Left lung (tissue), 10 donors: Measurements from ENCODE around the gene BHLHE41. TPM values are rescaled to one million over a fixed set of nuclear protein-coding genes. Genes with fewer than 3 reads are reported as not detected.

ENCODE experiments used
- ATAC-seq: fragments of 200-7000 bp; cut with Tn5 transposase; one replicate; pipeline ENCODE4 v1.9.1; 2020; ENCODE audit warnings: moderate library complexity
- DNase-seq, 4 donors: peaks; one replicate each; pipeline ENCODE4 v3.0.0-alpha.2; 2013 to 2020
- H3K27ac ChIP-seq, 2 donors: fragments of 200-600 bp; sonication (generic) in 1 of 2; one replicate each; pipeline versions ENCODE4 v1.5.0 to v1.8.0; 2020 to 2021
- H3K27me3 ChIP-seq, 2 donors: fragments of 200-600 bp; sonication (generic) in 1 of 2; one replicate each; pipeline versions ENCODE4 v1.5.0 to v1.8.0; 2020 to 2021
- H3K36me3 ChIP-seq, 2 donors: fragments of 200-600 bp; sonication (generic) in 1 of 2; one replicate each; pipeline versions ENCODE4 v1.5.0 to v1.8.0; 2020 to 2021
- H3K4me1 ChIP-seq, 2 donors: fragments of 200-600 bp; one replicate each; pipeline ENCODE4 v1.8.0; 2021
- H3K4me3 ChIP-seq, 2 donors: fragments of 200-600 bp; sonication (generic) in 1 of 2; one replicate each; pipeline versions ENCODE4 v1.5.0 to v1.8.0; 2020 to 2021; ENCODE audit warnings: mild to moderate bottlenecking in 1 of 2
- H3K9me3 ChIP-seq, 2 donors: fragments of 200-600 bp; sonication (generic) in 1 of 2; one replicate each; pipeline versions ENCODE4 v1.5.0 to v1.8.0; 2020 to 2021
- CTCF ChIP-seq, 2 donors: fragments of 200-600 bp; sonication (generic) in 1 of 2; IDR thresholded peaks; one replicate each; pipeline versions ENCODE4 v1.5.0 to v1.8.0; 2021; ENCODE audit warnings: antibody characterized with exemption in 2 of 2
- intact Hi-C, 2 donors: fragments of 100-400 bp; cut with DNase I; formaldehyde crosslinking; loops; one replicate each; pipeline versions ENCODE4 v1.11.2 to v1.14.2; 2022
- polyA plus RNA-seq, 6 donors: library from polyadenylated mRNA; unstranded; fragments of 120-200 nt; gene quantifications; one replicate each; pipeline ENCODE4 v1.2.1, GENCODE V29; 2013; ENCODE audit not compliant: insufficient read length in 6 of 6
- total RNA-seq, 2 donors: library from RNA; stranded (reverse); fragmentation: NEBNext Ultra II Directional; extraction: Animal tissue kit (Norgen Biotek cat#: 25700); gene quantifications; one replicate each; pipeline ENCODE4 v1.2.1, GENCODE V29; 2021
- donor health status: DM: no; HTN: yes; CAD: no.
- donor health status: DM: no; HTN: no; CAD: no.

The BHLHE41 gene
- total and polyA plus RNA-seq, 8 donors: 0.52 to 25.8 (median 0.97) TPM

GRCh38 chr12:26149968-26150500, 25.2 kb upstream of the BHLHE41 start:
- TF ChIP-seq CTCF (IDR thresholded peaks at IDR 0.05): no peak
- ATAC-seq (no peak), DNase-seq (no peak)

GRCh38 chr12:26148291-26148690, 23.5 kb upstream of the BHLHE41 start:
- no peak for DNase-seq
- ATAC-seq: no peak

More at GRCh38 chr12:26149968-26150500, 25.2 kb upstream of the BHLHE41 start:
- intact Hi-C loops: no loop called here
- Histone ChIP-seq H3K27ac (no peak overlapping the region), H3K9me3 (no peaks in the 10 kb centered on the region), H3K4me3 (no peak overlapping the region), H3K36me3 (no peaks in the 10 kb centered on the region), H3K27me3 (no peaks in the 10 kb centered on the region), H3K4me1 (peaks cover 0 to 4% of the 10 kb centered on the region in 2 donors)

GRCh38 chr12:26143291-26143690, 18.5 kb upstream of the BHLHE41 start:
- Histone ChIP-seq H3K27me3 (no peaks in the 10 kb centered on the region), H3K27ac (no peak overlapping the region), H3K4me1 (no peaks in the 10 kb centered on the region), H3K4me3 (no peak overlapping the region), H3K9me3 (no peaks in the 10 kb centered on the region), H3K36me3 (no peaks in the 10 kb centered on the region)
- ATAC-seq: peak; percentile 56
- DNase-seq: no peak
- TF ChIP-seq CTCF (IDR thresholded peaks at IDR 0.05): no peak
- intact Hi-C loops: no loop called here

More at GRCh38 chr12:26148291-26148690, 23.5 kb upstream of the BHLHE41 start:
- intact Hi-C loops: no loop called here
- H3K27me3 ChIP-seq: no peaks in the 10 kb centered on the region
- no peaks in the 10 kb centered on the region for H3K9me3 ChIP-seq
- H3K36me3 ChIP-seq: no peaks in the 10 kb centered on the region
- TF ChIP-seq CTCF (IDR thresholded peaks at IDR 0.05): no peak
- H3K27ac ChIP-seq: no peak overlapping the region
- no peaks in the 10 kb centered on the region for H3K4me1 ChIP-seq
- H3K4me3 ChIP-seq: no peak overlapping the region

GRCh38 chr12:26138860-26139259, 14.0 kb upstream of the BHLHE41 start:
- H3K36me3 ChIP-seq: no peaks in the 10 kb centered on the region
- no peak for DNase-seq
- H3K4me1 ChIP-seq: peaks cover 0 to 2% of the 10 kb centered on the region in 2 donors
- intact Hi-C loops: no loop called here
- no peak for ATAC-seq
- H3K27me3 ChIP-seq: no peaks in the 10 kb centered on the region
- no peak overlapping the region for H3K4me3 ChIP-seq
- no peak overlapping the region for H3K27ac ChIP-seq
- no peaks in the 10 kb centered on the region for H3K9me3 ChIP-seq
- no peak for TF ChIP-seq CTCF (IDR thresholded peaks at IDR 0.05)

- peaks cover 0 to 2% of the 10 kb centered on the region in 2 donors for H3K4me1 ChIP-seq
- no peaks in the 10 kb centered on the region for H3K9me3 ChIP-seq
- no peaks in the 10 kb centered on the region for H3K27me3 ChIP-seq
- TF ChIP-seq CTCF (IDR thresholded peaks at IDR 0.05): no peak
- no peaks in the 10 kb centered on the region for H3K36me3 ChIP-seq
- no peak overlapping the region for H3K4me3 ChIP-seq
- H3K27ac ChIP-seq: no peak overlapping the region
- intact Hi-C loops: no loop called here
- ATAC-seq (no peak), DNase-seq (no peak)
These were observed 11.9 kb upstream of the BHLHE41 start for GRCh38 chr12:26136688-26137087.
